NCI-H748 (cell line): Measurements from ENCODE around the gene CFAP74.
A peak's percentile ranks its signal among the peaks of the same experiment; 100 is the strongest.
"Not testable (repeated sequence)": the region's sequence is repeated elsewhere in the genome, so short reads cannot be mapped to it uniquely, and the experiment has no call there.

Experiments used
- DNase-seq: peaks from one replicate; lab custom pipeline; 2025; ENCODE audit not compliant: unreplicated experiment; lab: John Stamatoyannopoulos, UW

CFAP74 gene

DNA sequence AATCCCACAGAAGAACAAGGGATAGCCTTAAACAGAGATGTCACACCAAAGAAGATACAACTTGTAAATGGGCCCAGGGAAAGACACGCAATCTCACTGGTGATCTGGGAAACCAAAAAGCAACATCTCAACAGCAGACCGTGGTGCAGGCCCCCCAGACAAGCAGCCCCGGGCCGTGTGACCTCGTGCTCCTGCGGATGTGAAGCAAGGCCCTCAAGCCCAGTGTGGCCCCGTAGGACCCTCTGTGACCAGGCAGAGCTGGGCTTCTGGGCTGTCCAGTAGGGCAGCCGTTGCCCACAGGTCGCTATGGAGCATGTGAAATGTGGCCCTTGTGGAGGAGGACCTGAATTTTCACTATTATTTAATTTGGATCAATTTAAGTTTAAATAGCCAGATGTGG lies 49.6 kb downstream of the CFAP74 start:
- DNase-seq = no peak

DNA sequence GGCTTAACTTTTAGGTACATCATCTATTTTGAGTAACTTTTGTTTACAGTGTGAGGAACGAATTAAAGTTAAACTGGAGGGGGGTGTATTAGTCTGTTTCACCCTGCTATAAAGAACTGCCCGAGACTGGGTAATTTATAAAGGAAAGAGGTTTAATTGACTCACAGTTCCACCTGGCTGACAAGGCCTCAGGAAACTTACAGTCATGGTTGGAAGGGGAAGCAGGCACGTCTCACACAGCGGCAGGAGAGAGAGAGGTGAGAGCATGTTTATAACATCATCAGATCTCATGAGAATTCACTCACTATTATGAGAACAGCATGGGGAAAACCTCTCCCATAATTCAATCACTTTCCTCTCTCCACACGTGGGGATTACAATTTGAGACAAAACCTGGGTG lies 52.6 kb downstream of the CFAP74 start:
- no peak for DNase-seq

- DNase-seq = no peak
Measured at GRCh38 chr1:1948783-1949182, 54.8 kb downstream of the CFAP74 start.

GRCh38 chr1:1947493-1947892 lies 56.1 kb downstream of the CFAP74 start:
- peak; percentile 60 for DNase-seq

- no peak for DNase-seq
Measured at GRCh38 chr1:1946540-1946939, 57.0 kb downstream of the CFAP74 start.

- no peak for DNase-seq
Measured at GRCh38 chr1:1945782-1946393, 57.7 kb downstream of the CFAP74 start.

- peak; percentile 70 for DNase-seq
Measured at GRCh38 chr1:1943834-1944570, 59.6 kb downstream of the CFAP74 start.

GRCh38 chr1:1942753-1943656 lies 60.6 kb downstream of the CFAP74 start:
- DNase-seq = no peak

DNA sequence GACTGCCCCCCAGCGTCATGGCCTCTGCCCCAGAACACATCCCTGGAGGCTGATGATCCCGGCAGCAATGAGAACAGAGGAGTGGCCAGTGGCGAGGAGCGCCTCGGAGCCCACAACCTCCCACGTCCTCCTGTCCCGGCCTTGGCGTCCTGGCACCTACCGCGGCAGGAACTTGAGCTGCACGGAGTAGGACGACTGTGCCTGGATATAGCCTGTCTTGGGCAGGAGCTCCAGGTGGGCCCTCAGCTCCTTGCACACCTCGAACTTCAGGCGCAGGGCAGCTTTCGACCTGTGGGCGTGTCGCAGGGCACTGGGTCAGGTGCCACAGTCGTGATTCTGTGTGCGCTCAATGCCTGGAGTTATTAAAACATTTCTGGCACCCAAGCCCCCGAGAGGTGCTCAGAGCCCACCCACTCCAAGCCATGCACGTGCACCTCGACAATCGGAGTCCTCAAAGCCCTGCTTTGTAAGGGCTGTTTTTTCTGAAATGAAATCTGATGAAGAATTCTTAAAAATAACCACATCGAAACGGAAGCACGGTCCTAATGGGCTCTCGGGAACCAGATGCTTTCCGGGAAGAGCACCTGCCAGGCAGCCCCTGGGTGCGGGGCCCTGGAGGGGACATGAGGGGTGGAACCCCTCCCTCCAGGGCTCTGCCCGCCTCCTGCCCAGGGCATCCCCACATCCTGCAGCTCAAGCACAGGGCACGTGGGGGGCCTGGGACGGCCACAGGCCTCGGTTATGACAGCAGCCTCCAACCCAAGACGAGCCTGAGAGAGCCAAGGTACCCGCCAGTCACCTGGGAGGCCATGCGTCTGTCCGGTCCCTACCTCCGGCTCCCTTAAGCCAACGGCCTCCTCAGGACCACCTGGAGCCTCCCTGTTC lies 61.5 kb downstream of the CFAP74 start:
- DNase-seq = no peak

DNA sequence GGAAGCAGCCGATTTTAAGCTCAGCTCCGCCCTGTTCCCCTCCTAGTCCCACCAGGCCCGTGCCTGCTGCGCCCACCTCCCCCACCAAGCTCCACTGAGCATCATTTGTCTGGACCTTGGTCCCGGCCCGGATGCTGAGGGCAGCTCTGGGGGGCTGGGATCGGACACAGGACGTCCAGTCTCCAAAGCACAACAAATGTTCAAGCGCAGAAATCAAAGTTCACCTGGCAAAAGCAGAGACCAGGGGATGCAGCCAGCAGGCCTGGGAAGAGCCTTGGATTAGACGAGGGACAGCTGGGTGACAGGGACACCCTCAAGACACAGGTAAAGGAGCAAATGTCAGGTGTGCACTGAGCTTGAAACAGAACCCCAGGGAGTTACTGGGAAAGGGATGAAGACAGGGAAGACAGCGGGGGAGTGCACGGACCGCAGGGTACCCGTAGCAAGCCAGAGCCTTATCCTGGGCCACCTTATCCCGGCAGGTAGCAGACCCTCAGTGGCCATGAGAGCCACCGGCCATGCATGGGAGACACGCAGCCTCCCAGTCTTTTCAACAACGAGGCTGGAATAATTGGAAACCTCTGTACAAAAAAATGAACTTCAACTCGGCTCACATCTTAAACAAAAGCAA lies 62.3 kb downstream of the CFAP74 start:
- no peak for DNase-seq

DNA sequence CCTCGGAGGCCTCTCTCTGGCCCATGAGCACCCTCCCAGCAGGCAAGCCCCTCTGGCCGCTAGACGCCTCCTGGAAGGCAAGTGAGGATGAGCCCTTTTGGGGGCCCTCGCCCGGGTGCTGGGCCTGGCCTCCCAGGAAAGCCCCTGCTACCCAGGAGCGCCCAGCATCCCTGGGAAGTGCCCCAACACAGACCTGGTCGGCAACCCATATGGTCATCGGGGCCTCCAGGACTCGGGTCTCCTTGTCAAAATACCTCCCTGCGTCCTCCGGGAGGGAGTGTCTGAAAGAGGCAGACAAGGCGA lies 63.5 kb downstream of the CFAP74 start:
- no peak for DNase-seq

GRCh38 chr1:1939296-1940122 lies 64.1 kb downstream of the CFAP74 start:
- no peak for DNase-seq

DNA sequence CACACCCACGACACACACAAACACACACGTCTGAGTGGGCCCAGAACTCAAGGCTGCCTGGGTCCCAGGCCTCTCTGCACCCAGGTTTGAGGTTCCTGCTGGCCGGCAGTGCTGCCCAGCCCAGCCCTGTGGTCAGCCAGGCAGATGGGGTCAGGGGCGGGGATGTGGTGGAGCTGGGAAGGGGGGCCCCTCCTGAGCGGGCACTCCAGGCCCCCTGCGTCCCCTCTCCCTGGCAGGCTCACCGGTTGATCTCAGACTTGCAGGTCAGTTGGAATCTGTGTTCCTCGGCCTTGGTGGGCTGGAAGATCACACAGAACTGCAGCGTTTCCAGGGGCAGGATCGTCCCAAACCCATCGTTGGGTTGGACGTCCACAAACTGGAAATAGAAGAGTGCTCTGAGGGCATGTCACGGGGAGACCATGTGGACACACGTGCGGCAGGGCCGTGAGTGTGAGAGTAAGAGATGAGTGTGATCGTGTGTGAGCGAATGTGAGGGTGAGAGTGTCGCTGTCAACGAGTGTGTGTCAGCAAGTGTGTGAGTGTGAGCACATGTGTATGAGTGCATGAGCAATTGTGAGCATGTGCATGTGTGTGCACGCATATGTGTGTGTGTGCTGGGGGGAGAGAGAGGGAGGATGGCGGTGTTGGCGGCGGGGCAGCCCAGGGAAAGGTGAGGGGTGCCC lies 64.8 kb downstream of the CFAP74 start:
- no peak for DNase-seq

- no peak for DNase-seq
Measured at GRCh38 chr1:1938276-1938573, 65.4 kb downstream of the CFAP74 start.

DNA sequence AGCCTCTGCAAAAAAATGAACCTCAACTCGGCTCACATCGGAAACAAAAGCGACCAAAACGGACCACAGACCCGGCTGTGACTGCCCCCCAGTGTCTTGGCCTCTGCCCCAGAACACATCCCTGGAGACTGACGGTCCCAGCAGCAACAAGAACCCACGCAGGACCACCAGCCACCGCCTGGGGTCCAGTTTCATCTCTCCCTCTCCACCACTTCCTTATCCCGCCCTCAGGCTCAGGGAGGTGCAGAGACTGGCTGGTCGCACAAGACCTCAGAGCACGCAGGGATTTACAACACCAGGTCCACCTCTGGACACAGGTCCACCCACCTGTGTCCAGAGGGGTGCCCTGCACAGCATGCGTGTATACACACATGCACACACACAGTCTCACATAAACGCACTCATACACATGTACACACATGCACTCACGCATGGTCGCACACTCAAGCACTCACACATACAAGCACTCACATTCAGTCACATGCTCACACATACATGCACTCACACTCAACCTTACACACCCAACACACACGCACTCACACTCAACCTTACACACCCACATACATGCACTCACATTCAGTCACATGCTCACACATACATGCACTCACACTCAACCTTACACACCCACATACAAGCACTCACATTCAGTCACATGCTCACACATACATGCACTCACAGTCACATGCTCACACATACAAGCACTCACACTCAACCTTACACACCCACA lies 65.9 kb downstream of the CFAP74 start:
- DNase-seq = no peak

DNA sequence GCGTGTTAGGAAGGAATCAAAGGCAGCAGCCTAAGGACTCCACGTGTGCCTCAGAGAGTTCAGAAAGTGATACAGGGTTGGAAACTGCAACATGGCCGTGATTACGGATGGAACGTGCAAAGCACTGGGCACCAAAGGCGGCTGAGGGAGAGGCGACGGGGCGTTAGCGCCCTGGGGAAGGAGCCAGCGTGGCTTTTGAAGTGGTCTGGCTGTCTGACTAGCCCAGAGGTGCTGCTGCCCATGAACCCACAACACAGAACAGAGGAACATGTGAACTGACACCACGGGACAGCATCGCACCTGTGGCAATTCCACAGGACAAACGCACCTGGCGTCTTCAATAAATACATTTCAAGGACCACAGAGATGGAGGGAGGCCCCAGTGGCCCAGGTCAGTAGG lies 66.5 kb downstream of the CFAP74 start:
- no peak for DNase-seq

- DNase-seq = not testable (repeated sequence)
Measured at GRCh38 chr1:1934848-1935247, 68.7 kb downstream of the CFAP74 start.

DNA sequence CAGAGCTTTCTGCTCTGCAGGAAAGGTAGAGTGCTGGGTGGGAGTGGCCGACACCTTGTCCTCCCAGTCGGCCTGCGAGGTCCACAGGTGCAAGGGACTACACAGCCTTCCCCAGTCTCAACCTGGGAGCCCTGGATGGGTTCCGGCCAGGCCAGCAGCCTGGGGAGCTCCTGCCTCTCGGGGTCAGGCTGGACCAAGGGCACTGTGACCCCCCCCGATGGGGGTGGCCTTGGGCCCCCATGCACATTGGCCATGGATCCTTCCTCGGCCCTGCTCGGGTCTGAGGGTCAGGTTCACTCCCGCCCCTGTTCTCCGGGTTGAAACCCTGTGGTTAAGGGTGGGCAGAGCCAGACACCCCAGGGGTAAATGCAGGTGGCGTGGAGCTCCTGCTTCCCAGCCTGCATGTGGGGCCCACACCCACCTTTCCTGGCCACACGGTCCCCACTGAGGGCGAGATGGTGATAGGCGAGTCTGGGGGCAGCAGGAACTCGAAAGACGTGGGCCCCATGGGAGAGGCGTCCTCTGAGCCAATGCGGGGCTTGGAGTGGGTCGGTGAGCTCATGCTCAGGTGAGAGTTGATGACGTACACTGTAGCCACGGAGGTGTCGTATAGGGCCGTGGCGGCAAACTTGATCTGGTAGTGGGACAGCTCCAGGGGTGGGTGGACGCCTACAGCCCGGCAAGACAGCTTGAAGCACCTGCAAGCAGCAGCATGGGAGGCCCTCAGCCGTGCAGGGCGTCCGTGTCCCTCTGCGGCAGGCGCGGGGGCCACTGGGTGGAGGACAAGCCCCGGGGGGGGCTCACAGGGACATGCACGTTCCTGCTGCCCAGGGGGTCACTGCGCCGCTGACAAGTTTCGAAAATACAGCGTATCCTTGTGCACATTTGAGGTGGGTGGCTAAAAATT lies 73.7 kb downstream of the CFAP74 start:
- no peak for DNase-seq
